ENCODE measurements around the gene SMIM41.

- no peak for TF ChIP-seq EP300 (IDR thresholded peaks at IDR 0.05; ENCODE audit: low read depth)
- TF ChIP-seq POLR2AphosphoS5 (IDR thresholded peaks at IDR 0.05): no peak
These were observed 53.3 kb downstream of the SMIM41 start for GRCh38 chr12:52132754-52133161.
